HEK293T (cell line): Measurements from ENCODE around the gene SGMS1.

ENCODE experiments used
- ARNT ChIP-seq: fragments of 450-650 bp; IDR thresholded peaks from 2 replicates; pipeline ENCODE4 v1.6.1; 2017; ENCODE audit warnings: mild to moderate bottlenecking
- BHLHE40 ChIP-seq: fragments of 450-650 bp; IDR thresholded peaks from 2 replicates; pipeline ENCODE4 v1.6.1; 2016; ENCODE audit warnings: mild to moderate bottlenecking, moderate library complexity, borderline replicate concordance
- CTBP1 ChIP-seq: fragments of 450-650 bp; IDR thresholded peaks from 2 replicates; pipeline ENCODE4 v1.6.1; 2016; ENCODE audit warnings: borderline replicate concordance
- ELF4 ChIP-seq: fragments of 450-650 bp; IDR thresholded peaks from 2 replicates; pipeline ENCODE4 v1.6.1; 2017; ENCODE audit warnings: antibody characterized with exemption
- FOXA1 ChIP-seq: fragments of 450-650 bp; IDR thresholded peaks from 2 replicates; pipeline ENCODE4 v1.6.1; 2016; ENCODE audit warnings: mild to moderate bottlenecking
- FOXK2 ChIP-seq: fragments of 450-650 bp; IDR thresholded peaks from 2 replicates; pipeline ENCODE4 v1.6.1; 2016; ENCODE audit warnings: mild to moderate bottlenecking
- FOXM1 ChIP-seq: fragments of 450-650 bp; IDR thresholded peaks from 2 replicates; pipeline ENCODE4 v1.6.1; 2017; ENCODE audit warnings: mild to moderate bottlenecking, borderline replicate concordance
- HDGF ChIP-seq: fragments of 450-650 bp; IDR thresholded peaks from 2 replicates; pipeline ENCODE4 v1.6.1; 2017; ENCODE audit warnings: antibody characterized with exemption, borderline replicate concordance
- L3MBTL2 ChIP-seq: fragments of 450-650 bp; conservative IDR thresholded peaks from 2 replicates; pipeline ENCODE4 v1.6.1; 2016; ENCODE audit warnings: mild to moderate bottlenecking
- NFRKB ChIP-seq: fragments of 450-650 bp; IDR thresholded peaks from 2 replicates; pipeline ENCODE4 v1.6.1; 2016; ENCODE audit warnings: mild to moderate bottlenecking, moderate library complexity
- PKNOX1 ChIP-seq: fragments of 450-650 bp; IDR thresholded peaks from 2 replicates; pipeline ENCODE4 v1.6.1; 2016
- SP1 ChIP-seq: fragments of 450-650 bp; IDR thresholded peaks from 2 replicates; pipeline ENCODE4 v1.6.1; 2017
- SUZ12 ChIP-seq: fragments of 450-650 bp; IDR thresholded peaks from 2 replicates; pipeline ENCODE4 v1.6.1; 2016; ENCODE audit warnings: mild to moderate bottlenecking
- TARDBP ChIP-seq: fragments of 450-650 bp; IDR thresholded peaks from 2 replicates; pipeline ENCODE4 v1.6.1; 2016

GRCh38 chr10:50645236-50645635 lies 21.5 kb upstream of the SGMS1 start:
- no peak for TF ChIP-seq FOXM1
- no peak for TF ChIP-seq HDGF
- TF ChIP-seq BHLHE40, result no peak
- TF ChIP-seq CTBP1, result no peak
- TF ChIP-seq TARDBP, result no peak
- TF ChIP-seq L3MBTL2, result no peak
- no peak for TF ChIP-seq FOXA1
- TF ChIP-seq NFRKB, result no peak
- no peak for TF ChIP-seq SP1
- TF ChIP-seq ARNT, result no peak
- TF ChIP-seq FOXK2, result no peak
- no peak for TF ChIP-seq SUZ12
- TF ChIP-seq ELF4, result no peak
- TF ChIP-seq PKNOX1, result no peak
